Nucleus accumbens (tissue), 56 donors: ENCODE results near the gene CDC42SE2.
A peak's percentile ranks its signal among the peaks of the same experiment; 100 is the strongest.
"Not testable (repeated sequence)": the region's sequence is repeated elsewhere in the genome, so short reads cannot be mapped to it uniquely, and the experiment has no call there.

Experiments used
- DNase-seq, 56 donors: peaks; one replicate each; lab custom pipeline; 2025; lab: John Stamatoyannopoulos, UW

The CDC42SE2 gene

GRCh38 chr5:131357739-131358561 lies 94.1 kb downstream of the CDC42SE2 start:
- DNase-seq = peak in 5 of 56 donors; percentile 1 to 35 (median 29)

- no peak for DNase-seq
Observed at GRCh38 chr5:131361677-131362315, 97.9 kb downstream of the CDC42SE2 start.

- no peak for DNase-seq
Observed at GRCh38 chr5:131363811-131364506, 100.1 kb downstream of the CDC42SE2 start.

GRCh38 chr5:131364507-131365050 lies 100.7 kb downstream of the CDC42SE2 start:
- DNase-seq = no peak

GRCh38 chr5:131366428-131366827 lies 102.6 kb downstream of the CDC42SE2 start:
- no peak for DNase-seq

- DNase-seq = no peak
Observed at GRCh38 chr5:131367219-131367860, 103.5 kb downstream of the CDC42SE2 start.

GRCh38 chr5:131368866-131369265 lies 105.0 kb downstream of the CDC42SE2 start:
- no peak for DNase-seq

- no peak for DNase-seq
Observed at GRCh38 chr5:131369558-131369957, 105.7 kb downstream of the CDC42SE2 start.

GRCh38 chr5:131371835-131372234 lies 108.0 kb downstream of the CDC42SE2 start:
- no peak for DNase-seq

GRCh38 chr5:131373265-131373664 lies 109.4 kb downstream of the CDC42SE2 start:
- DNase-seq = no peak

GRCh38 chr5:131375351-131375750 lies 111.5 kb downstream of the CDC42SE2 start:
- DNase-seq = no peak

- no peak for DNase-seq
Observed at GRCh38 chr5:131377346-131377745, 113.5 kb downstream of the CDC42SE2 start.

- no peak for DNase-seq
Observed at GRCh38 chr5:131377785-131378325, 114.0 kb downstream of the CDC42SE2 start.

- no peak for DNase-seq
Observed at GRCh38 chr5:131378721-131379541, 115.1 kb downstream of the CDC42SE2 start.

- DNase-seq = no peak
Observed at GRCh38 chr5:131379723-131380122, 115.9 kb downstream of the CDC42SE2 start.

GRCh38 chr5:131380238-131380637 lies 116.4 kb downstream of the CDC42SE2 start:
- not testable (repeated sequence) for DNase-seq

GRCh38 chr5:131381021-131381420 lies 117.2 kb downstream of the CDC42SE2 start:
- no peak for DNase-seq

GRCh38 chr5:131381777-131382176 lies 117.9 kb downstream of the CDC42SE2 start:
- no peak for DNase-seq
